Spleen (tissue), 11 donors: ENCODE data around the gene DHFR2. TPM values are rescaled to one million over a fixed set of nuclear protein-coding genes. Genes with fewer than 3 reads are reported as not detected.
"Not testable (repeated sequence)": the region's sequence is repeated elsewhere in the genome, so short reads cannot be mapped to it uniquely, and the experiment has no call there.

ENCODE experiments used
- DNase-seq: peaks from one replicate; pipeline ENCODE4 v3.0.0-alpha.2; 2020
- H3K27ac ChIP-seq, 8 donors: fragments of 200-600 bp; sonication (generic) in 7 of 8; 1 replicate in 4 of 8; 2 replicates in 4 of 8; pipeline versions ENCODE4 v1.5.0 to v1.8.0; 2016 to 2021; ENCODE audit warnings: inconsistent platforms in 4 of 8, mild to moderate bottlenecking in 4 of 8, moderate library complexity in 1 of 8
- H3K27me3 ChIP-seq, 7 donors: fragments of 200-600 bp; sonication (generic) in 6 of 7; replicated peaks in 1 of 7; 1 replicate in 4 of 7; 2 replicates in 3 of 7; pipeline versions ENCODE4 v1.5.0 to v1.8.0; 2016 to 2021; ENCODE audit warnings: inconsistent platforms in 3 of 7, mild to moderate bottlenecking in 1 of 7
- H3K36me3 ChIP-seq, 6 donors: fragments of 200-600 bp; sonication (generic) in 5 of 6; 1 replicate in 4 of 6; 2 replicates in 2 of 6; pipeline versions ENCODE4 v1.5.0 to v1.8.0; 2016 to 2021; ENCODE audit warnings: inconsistent platforms in 2 of 6
- H3K4me1 ChIP-seq, 6 donors: fragments of 200-600 bp; sonication (generic) in 5 of 6; 1 replicate in 3 of 6; 2 replicates in 3 of 6; pipeline versions ENCODE4 v1.5.0 to v1.8.0; 2016 to 2021; ENCODE audit warnings: inconsistent platforms in 3 of 6
- H3K4me3 ChIP-seq, 8 donors: fragments of 200-600 bp; sonication (generic) in 7 of 8; 1 replicate in 4 of 8; 2 replicates in 4 of 8; pipeline versions ENCODE4 v1.5.0 to v1.8.0; 2016 to 2021; ENCODE audit warnings: inconsistent platforms in 4 of 8, mild to moderate bottlenecking in 4 of 8, moderate library complexity in 2 of 8
- H3K9me3 ChIP-seq, 8 donors: fragments of 200-600 bp; sonication (generic) in 7 of 8; 1 replicate in 4 of 8; 2 replicates in 4 of 8; pipeline versions ENCODE4 v1.5.0 to v1.8.0; 2016 to 2021; ENCODE audit warnings: inconsistent platforms in 4 of 8
- CTCF ChIP-seq, 11 experiments: fragments of 200-600 bp in 7 of 11; fragments of 450-650 bp in 4 of 11; sonication (generic) in 4 of 11; IDR thresholded peaks in 8 of 11; conservative IDR thresholded peaks in 3 of 11; 1 replicate in 7 of 11; 2 replicates in 4 of 11; pipeline versions ENCODE4 v1.4.0 to v1.8.0; 2016 to 2021; ENCODE audit warnings: antibody characterized with exemption in 11 of 11, inconsistent platforms in 4 of 11, mild to moderate bottlenecking in 1 of 11
- POLR2A ChIP-seq, 3 donors: fragments of 450-650 bp; IDR thresholded peaks; one replicate each; pipeline ENCODE4 v1.5.1; 2017; ENCODE audit warnings: antibody characterized with exemption in 3 of 3, mild to moderate bottlenecking in 1 of 3
- POLR2AphosphoS5 ChIP-seq, 3 donors: sonication (generic); formaldehyde crosslinking; IDR thresholded peaks; one replicate each; pipeline ENCODE4 v1.5.1; 2017; ENCODE audit warnings: antibody characterized with exemption in 3 of 3
- WGBS, 5 donors: extraction: QIAGEN DNeasy Blood & Tissue Kit in 3 of 5; methylation state at CpG; one replicate each; pipeline versions ENCODE4 v1.1.5 to v1.1.7; 2013 to 2018; 5-methylcytosine and 5-hydroxymethylcytosine counted together
- intact Hi-C: fragments of 100-400 bp; cut with DNase I; formaldehyde crosslinking; loops from one replicate; pipeline ENCODE4 v1.15.0; 2023; ENCODE audit warnings: low total_unique reads
- polyA plus RNA-seq, 3 donors: library from polyadenylated mRNA; stranded (reverse); fragments of 200-250 nt; gene quantifications; one replicate each; pipeline ENCODE4 v1.2.1, GENCODE V29; 2013
- total RNA-seq, 7 donors: library from RNA; depleted of rRNA in 3 of 7; stranded (reverse); fragments of >200 nt in 3 of 7; fragmentation: NEBNext Ultra II Directional in 4 of 7; extraction: Animal tissue kit (Norgen Biotek cat#: 25700) in 4 of 7; gene quantifications; one replicate each; pipeline versions ENCODE4 v1.1.0 to v1.2.1, GENCODE V29; 2016 to 2021
- donor health status: healthy with polysubstance abuse.
- donor health status: DM: no; HTN: no; CAD: no; lungs with moderate emphysema.
- donor health status: DM: no; HTN: no; CAD: no.
- donor health status: Bipolar disorder and iron deficiency.
- donor health status: healthy.
- donor health status: DM: no; HTN: no; CAD: no.
- donor health status: DM: yes; HTN: yes; CAD: no.

The DHFR2 gene
- total and polyA plus RNA-seq, 10 donors: 1.7 to 9.6 (median 5.4) TPM

DNA sequence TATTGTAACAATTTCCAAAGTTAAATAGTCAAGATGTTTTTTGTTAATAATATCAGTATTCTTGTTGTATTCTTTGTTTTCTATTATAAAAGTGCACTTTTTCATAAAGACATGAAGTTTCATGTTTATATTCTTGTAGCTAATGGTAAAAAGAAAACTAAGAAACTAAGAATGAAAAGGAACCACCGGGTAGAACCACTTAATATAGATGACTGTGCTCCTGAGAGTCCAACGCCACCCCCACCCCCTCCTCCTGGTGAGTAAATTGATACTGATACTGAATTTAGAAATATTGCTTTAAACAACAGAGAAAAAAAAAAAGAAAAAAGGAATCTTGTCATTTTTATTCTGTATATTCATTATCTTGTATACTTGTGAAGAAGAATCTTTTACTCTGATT is 13.4 kb downstream of the DHFR2 start:
- Histone ChIP-seq H3K36me3 (peaks cover 0 to 25% (median 6%) of the 10 kb centered on the region in 6 donors), H3K4me1 (no peaks in the 10 kb centered on the region), H3K27me3 (no peaks in the 10 kb centered on the region), H3K4me3 (no peak overlapping the region), H3K27ac (no peak overlapping the region), H3K9me3 (peaks cover 0 to 5% (median 0%) of the 10 kb centered on the region in 8 donors)
- DNase-seq: no peak
- 69 to 95% (median 80%) methylated on average over 2 of the region's 2 CpGs for WGBS, 5 donors
- TF ChIP-seq POLR2A (IDR thresholded peaks at IDR 0.05) (no peak), POLR2AphosphoS5 (IDR thresholded peaks at IDR 0.05) (no peak), CTCF (IDR thresholded peaks at IDR 0.05 in 8 of 11, conservative IDR thresholded peaks at IDR 0.05 in 3 of 11) (no peak)
- intact Hi-C loops: no loop called here

DNA sequence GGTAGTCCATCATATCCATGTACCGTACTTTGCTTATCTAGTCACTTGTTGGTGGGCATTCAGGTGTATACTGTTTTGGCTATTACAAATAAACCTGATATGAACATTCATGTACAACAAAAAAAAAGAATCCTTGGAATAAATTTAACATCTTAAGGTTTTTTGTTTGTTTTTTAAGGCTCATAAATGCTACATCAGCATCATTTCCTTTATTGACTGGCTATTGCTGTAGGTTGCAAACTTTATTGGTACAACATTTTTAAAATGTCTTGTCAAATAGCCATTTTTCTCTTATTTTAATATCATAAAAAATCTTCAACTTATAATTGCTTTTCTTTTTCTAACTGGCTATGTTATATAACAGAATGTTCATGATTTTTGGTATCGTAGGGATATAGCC is 16.2 kb downstream of the DHFR2 start:
- Histone ChIP-seq H3K4me1 (no peaks in the 10 kb centered on the region), H3K27me3 (no peaks in the 10 kb centered on the region), H3K36me3 (peaks cover 0 to 28% (median 9%) of the 10 kb centered on the region in 6 donors), H3K9me3 (peaks cover 0 to 12% (median 0%) of the 10 kb centered on the region in 8 donors), H3K27ac (no peak overlapping the region), H3K4me3 (no peak overlapping the region)
- no peak for DNase-seq
- TF ChIP-seq POLR2A (IDR thresholded peaks at IDR 0.05) (no peak), POLR2AphosphoS5 (IDR thresholded peaks at IDR 0.05) (no peak), CTCF (IDR thresholded peaks at IDR 0.05 in 8 of 11, conservative IDR thresholded peaks at IDR 0.05 in 3 of 11) (no peak)
- intact Hi-C loops: no loop called here
- 95 to 98% (median 97%) methylated on average over 2 of the region's 2 CpGs for whole genome bisulfite sequencing, 5 donors

GRCh38 chr3:94044100-94044936 is 18.4 kb downstream of the DHFR2 start:
- H3K9me3 ChIP-seq: peaks cover 0 to 12% (median 0%) of the 10 kb centered on the region in 8 donors
- 93 to 98% (median 97%) methylated on average over 48 to 61 of the region's 61 CpGs for WGBS, 5 donors
- not testable (repeated sequence) for DNase-seq

GRCh38 chr3:94043285-94043684 is 19.4 kb downstream of the DHFR2 start:
- no peaks in the 10 kb centered on the region for H3K4me1 ChIP-seq
- peaks cover 0 to 31% (median 9%) of the 10 kb centered on the region in 6 donors for H3K36me3 ChIP-seq
- intact Hi-C loops: no loop called here
- no peak overlapping the region for H3K27ac ChIP-seq
- 86 to 96% (median 95%) methylated on average over 1 of the region's 1 CpG for WGBS, 5 donors
- peaks cover 0 to 12% (median 0%) of the 10 kb centered on the region in 8 donors for H3K9me3 ChIP-seq
- no peak overlapping the region for H3K4me3 ChIP-seq
- DNase-seq: no peak
- TF ChIP-seq CTCF (IDR thresholded peaks at IDR 0.05 in 8 of 11, conservative IDR thresholded peaks at IDR 0.05 in 3 of 11): no peak
- TF ChIP-seq POLR2A (IDR thresholded peaks at IDR 0.05): no peak
- no peak for TF ChIP-seq POLR2AphosphoS5 (IDR thresholded peaks at IDR 0.05)
- no peaks in the 10 kb centered on the region for H3K27me3 ChIP-seq

More at GRCh38 chr3:94044100-94044936, 18.4 kb downstream of the DHFR2 start:
- H3K36me3 ChIP-seq: peaks cover 0 to 26% (median 9%) of the 10 kb centered on the region in 6 donors
- H3K27me3 ChIP-seq, H3K4me3 ChIP-seq, H3K27ac ChIP-seq, H3K4me1 ChIP-seq, intact Hi-C loops: not testable (repeated sequence)
